ENCODE data around the gene COL18A1. TPM values are rescaled to one million over a fixed set of nuclear protein-coding genes. Genes with fewer than 3 reads are reported as not detected.

Gene COL18A1
- total RNA-seq, 1 donor from 2014 or later, result 150 TPM

GRCh38 chr21:45428534-45428933 lies 23.6 kb downstream of the COL18A1 start:
- TF ChIP-seq CTCF (conservative IDR thresholded peaks at IDR 0.05), result no peak
- no peak overlapping the region for H3K4me3 Mint-ChIP-seq
- H3K9me3 Mint-ChIP-seq, result no peaks in the 10 kb centered on the region
- no peak overlapping the region for H3K27ac Mint-ChIP-seq
- H3K27me3 Mint-ChIP-seq, result no peaks in the 10 kb centered on the region
- DNase-seq (ENCODE audit: extremely low spot score, unreplicated experiment), result no peak
- no peaks in the 10 kb centered on the region for H3K36me3 Mint-ChIP-seq
- H3K4me1 Mint-ChIP-seq (ENCODE audit: unreplicated experiment), result peaks cover 28% of the 10 kb centered on the region

GRCh38 chr21:45429221-45430175 lies 24.5 kb downstream of the COL18A1 start:
- TF ChIP-seq CTCF (conservative IDR thresholded peaks at IDR 0.05), result no peak
- Mint-ChIP-seq H3K27me3 (no peaks in the 10 kb centered on the region), H3K9me3 (no peaks in the 10 kb centered on the region), H3K27ac (peak overlapping the region; percentile 13), H3K4me1 (ENCODE audit: unreplicated experiment) (peaks cover 30% of the 10 kb centered on the region), H3K36me3 (no peaks in the 10 kb centered on the region), H3K4me3 (peak overlapping the region; percentile 72)
- DNase-seq (ENCODE audit: extremely low spot score, unreplicated experiment), result no peak

- Mint-ChIP-seq H3K4me1 (ENCODE audit: unreplicated experiment) (peaks cover 31% of the 10 kb centered on the region), H3K9me3 (no peaks in the 10 kb centered on the region), H3K27ac (peak overlapping the region; percentile 85), H3K27me3 (no peaks in the 10 kb centered on the region), H3K4me3 (peak overlapping the region; percentile 72), H3K36me3 (no peaks in the 10 kb centered on the region)
- DNase-seq (ENCODE audit: extremely low spot score, unreplicated experiment), result no peak
- TF ChIP-seq CTCF (conservative IDR thresholded peaks at IDR 0.05), result no peak
Measured at GRCh38 chr21:45430521-45431501, 25.8 kb downstream of the COL18A1 start.

GRCh38 chr21:45431781-45432572 lies 27.0 kb downstream of the COL18A1 start:
- TF ChIP-seq CTCF (conservative IDR thresholded peaks at IDR 0.05), result no peak
- H3K9me3 Mint-ChIP-seq, result no peaks in the 10 kb centered on the region
- H3K4me3 Mint-ChIP-seq, result no peak overlapping the region
- DNase-seq (ENCODE audit: extremely low spot score, unreplicated experiment), result no peak
- H3K27ac Mint-ChIP-seq, result peak overlapping the region; percentile 53
- H3K4me1 Mint-ChIP-seq (ENCODE audit: unreplicated experiment), result peaks cover 38% of the 10 kb centered on the region
- H3K27me3 Mint-ChIP-seq, result no peaks in the 10 kb centered on the region
- no peaks in the 10 kb centered on the region for H3K36me3 Mint-ChIP-seq
